HG03064 (cell line): ENCODE results near the gene ODF4.

Experiments used
- ATAC-seq: cut with Tn5 transposase; IDR thresholded peaks from one replicate; pipeline ENCODE4 v1.9.1; 2021; ENCODE audit warnings: low read depth; ENCODE audit not compliant: unreplicated experiment

The ODF4 gene, protein sequence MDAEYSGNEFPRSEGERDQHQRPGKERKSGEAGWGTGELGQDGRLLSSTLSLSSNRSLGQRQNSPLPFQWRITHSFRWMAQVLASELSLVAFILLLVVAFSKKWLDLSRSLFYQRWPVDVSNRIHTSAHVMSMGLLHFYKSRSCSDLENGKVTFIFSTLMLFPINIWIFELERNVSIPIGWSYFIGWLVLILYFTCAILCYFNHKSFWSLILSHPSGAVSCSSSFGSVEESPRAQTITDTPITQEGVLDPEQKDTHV

DNA sequence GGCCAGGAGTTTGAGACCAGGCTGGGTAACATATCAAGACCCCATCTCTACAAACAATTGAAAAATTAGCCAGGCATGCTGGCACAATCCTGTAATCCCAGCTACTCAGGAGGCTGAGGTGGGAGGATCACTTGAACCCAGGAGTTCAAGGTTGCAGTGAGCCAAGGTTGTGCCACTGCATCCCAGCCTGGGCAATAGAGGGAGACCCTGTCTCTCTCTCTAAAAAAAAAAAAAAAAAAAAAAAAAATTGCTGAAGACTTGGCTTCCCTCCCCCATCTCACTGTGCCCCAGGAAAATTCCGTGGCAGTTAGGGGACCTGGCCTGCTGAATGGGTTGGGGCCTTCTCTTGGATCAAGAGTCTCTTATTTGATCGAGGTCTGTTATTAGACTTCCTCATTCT, at the start of gene ODF4:
ODF4 (plus strand) TSS at position 301 of the 400 bp plus-strand sequence. CDS start 212 bp downstream, outside the sequence.
- ATAC-seq, result no peak

DNA sequence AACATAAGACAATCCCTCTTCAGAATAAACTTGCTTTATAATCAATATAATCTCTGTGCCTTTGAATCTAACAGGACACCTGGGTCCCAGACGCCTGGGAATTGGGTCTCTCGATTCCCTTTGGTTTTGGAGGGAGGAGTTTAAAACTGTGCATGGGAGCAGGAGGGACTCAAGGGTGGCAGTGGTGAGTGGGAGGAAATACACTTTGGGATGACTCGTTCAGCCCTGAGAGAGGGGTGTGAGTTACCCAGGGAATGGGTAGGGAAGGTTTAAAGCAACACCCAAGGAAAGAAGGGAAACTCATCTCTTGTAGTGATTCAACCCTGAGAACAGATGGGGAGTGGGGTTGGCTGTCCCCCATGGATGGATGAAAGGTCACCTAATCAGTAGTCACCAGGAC, 49.6 kb upstream of the ODF4 start:
- no peak for ATAC-seq

DNA sequence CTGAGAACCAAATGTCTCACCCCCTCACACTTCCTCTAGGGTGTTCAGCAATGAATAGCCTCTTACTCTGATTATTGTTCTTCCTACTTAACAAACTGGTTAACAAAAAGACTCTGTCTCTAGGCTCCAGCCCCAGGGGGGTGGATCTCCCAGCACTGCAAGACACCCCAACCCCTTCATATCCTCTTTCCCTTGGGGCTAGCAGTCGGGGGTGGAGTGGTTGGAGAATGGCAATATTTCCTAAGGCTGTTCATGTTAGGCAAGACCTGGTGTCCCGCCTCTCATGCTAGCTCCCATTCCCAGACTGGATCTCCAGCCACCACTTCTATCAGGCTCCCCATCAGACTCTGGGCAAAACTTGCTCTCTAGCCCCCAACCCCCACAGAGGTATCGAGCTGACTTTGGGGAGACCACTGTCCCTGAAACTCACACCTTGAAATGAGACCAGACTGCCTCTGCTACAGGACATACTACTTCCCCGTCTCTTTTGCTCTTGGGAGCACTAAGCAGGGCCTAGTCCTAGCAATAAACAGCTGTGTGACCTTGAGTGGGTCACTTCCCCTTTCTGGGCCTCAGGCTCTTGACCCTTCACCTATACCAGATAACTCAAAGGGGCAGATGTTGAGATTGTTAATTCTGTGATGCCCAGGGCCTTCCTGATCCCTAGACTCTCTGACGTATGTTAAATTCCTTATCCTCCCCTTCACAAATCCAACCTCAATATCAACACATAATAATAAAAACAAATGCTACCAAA, 46.8 kb upstream of the ODF4 start:
- ATAC-seq, result no peak

DNA sequence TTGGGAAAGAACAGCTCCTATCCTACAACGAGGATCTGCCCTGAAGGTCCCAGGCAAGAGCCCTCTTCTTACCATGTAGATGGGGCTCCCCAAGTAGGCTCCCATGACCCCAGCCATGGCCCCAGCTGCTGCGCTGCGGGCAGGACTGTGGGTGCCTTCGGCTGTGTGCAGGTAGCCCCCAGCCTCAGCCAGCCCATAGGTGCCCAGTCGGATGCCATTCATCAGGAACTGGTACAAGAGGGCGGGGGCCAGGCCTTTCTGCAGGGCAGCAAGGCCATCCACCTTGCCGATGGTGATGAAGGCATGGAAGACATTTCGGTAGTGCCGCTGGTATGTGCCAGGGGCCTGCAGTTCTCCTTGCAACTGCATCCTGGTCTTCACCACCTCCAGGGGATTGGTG, 45.3 kb upstream of the ODF4 start:
- no peak for ATAC-seq

DNA sequence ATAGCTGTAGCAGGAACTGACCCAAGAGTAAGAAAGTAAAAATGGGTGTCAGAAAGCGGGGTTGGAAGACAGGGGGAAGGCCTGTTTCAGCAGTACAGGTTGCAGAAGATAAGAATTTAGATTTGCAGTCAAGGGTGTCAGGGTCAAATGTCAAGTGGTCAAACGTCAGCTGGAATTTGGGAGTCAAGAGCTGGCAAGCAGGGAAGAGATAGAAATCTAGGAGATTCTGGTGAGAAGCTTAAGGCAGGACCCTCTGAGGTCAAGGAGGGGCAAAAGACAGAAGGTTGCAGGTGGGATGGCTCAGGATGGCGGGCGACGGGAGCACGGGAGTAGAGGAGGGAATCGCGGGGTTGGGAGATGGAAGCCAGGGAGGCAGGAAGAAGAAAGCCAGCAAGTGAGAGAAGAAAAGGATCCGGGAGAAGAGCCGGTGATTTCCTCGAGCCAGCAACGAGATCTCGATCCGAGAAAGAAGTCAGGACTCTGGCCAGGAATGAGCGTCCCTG, 44.8 kb upstream of the ODF4 start:
- no peak for ATAC-seq

DNA sequence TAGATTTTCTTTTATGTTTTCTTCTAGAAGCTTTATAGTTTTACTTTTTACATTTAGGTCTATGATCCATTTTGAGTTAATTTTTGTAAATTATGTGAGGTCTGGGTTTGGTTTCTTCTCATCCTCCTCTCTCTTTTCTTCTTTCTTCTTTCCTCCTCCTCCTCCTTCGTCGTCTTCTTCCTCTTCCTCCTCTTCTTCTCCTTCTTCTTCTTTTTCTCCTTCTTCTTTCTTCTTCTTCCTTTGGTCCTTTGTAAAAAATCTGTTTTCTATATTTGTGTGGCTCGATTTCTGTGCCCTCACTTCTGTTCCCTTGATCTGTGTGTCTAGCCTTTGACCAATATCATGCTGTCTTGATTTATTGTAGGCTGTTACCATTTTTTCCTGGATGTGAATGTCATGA, 39.4 kb upstream of the ODF4 start:
- ATAC-seq, result no peak

DNA sequence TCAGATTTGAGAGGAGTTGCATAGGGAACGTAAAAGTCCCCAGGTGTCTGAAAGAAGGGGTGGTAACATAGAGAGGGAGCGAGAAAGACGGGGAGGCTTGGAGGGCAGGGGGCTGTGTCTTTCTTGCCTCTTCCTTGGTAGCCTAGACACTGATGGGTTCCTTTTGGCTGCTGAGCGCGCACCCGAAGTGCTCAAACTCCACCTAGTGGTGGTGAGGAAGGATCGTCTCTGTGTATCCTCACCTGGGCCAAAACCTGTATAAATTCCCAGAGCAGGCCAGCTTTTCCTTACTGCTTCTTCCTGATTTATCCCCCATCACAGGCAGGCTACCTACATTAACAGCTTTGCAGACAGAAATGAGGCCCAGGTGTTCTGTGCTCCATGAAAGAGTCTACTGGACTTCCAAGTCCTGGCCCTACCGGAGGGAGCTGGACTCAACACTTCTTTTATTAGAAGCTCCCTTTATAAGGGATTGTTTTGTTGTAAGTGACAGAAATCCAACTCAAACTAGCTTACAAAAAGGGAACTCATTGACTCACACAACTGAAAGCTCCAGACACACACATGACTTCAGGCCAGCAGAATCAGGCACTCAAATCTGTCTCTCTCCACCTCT, 38.9 kb upstream of the ODF4 start:
- no peak for ATAC-seq

DNA sequence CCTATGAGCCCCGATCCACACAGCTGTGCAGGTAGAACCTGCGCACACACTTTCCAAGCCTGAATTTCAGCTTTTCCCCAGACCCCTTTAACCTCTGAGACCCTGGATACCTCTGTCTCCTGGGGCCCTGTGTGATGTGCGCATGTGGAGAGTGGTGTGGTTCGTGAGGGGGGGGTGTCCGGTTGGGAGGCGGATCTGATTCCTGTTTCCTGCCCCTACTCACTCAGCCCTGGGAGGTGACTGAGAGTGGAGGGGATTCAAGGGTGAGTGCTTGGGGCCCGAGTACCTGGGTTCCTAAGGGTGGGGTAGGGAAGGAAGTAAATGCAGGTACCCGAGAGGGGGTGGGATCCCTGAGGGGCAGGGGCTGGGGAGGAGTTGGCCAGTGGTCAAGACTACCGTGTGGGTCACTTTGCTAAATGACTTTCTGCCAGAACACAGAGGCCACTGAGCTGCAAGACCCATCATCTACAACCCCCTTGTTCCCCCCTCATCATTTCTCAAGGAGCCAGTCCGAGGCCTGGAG, 29.0 kb upstream of the ODF4 start:
- ATAC-seq, result no peak

DNA sequence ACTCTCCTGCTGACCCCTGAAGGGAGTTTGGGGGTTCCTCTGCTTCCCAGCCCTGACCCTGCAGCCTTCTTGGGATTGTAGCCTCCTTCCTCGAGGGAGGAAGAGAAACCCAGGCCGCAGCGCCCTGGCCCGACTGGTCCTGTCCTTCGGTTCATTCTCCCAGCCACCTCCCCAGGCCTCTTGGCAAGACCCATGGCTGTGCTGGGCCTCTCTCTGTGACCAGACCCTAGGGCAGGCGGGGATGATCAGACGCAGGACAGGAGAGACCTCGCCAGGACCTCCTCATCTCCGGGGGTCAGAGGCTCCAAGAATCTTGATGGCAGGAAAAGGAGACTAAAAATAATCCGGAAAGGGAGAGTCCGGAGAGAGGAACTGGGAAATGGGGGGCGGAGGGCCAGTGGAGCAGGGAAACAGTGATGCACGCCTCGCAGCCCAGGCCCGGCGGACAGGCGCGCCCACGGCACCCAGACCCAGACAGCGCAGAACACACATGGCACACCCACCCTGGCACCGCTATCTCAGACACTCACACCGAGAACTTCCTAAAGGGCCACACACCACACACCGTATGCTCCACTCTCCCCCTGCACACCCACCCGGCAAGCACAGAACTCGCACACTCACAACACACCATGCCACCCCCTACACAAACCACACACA, 28.4 kb upstream of the ODF4 start:
- ATAC-seq, result no peak

DNA sequence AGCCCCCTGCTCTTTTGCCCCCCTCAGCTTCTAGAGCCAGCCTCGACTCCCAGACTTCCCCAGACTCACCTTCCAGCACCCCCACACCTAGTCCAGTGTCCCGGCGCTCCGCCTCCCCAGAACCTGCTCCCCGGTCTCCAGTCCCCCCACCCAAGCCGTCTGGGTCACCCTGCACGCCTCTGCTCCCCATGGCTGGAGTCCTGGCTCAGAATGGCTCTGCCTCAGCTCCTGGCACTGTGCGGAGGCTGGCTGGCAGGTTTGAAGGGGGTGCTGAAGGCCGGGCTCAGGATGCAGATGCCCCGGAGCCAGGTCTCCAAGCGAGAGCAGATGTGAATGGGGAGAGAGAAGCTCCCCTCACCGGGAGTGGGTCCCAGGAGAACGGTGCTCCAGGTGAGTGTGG, 27.4 kb upstream of the ODF4 start:
- ATAC-seq, result no peak

DNA sequence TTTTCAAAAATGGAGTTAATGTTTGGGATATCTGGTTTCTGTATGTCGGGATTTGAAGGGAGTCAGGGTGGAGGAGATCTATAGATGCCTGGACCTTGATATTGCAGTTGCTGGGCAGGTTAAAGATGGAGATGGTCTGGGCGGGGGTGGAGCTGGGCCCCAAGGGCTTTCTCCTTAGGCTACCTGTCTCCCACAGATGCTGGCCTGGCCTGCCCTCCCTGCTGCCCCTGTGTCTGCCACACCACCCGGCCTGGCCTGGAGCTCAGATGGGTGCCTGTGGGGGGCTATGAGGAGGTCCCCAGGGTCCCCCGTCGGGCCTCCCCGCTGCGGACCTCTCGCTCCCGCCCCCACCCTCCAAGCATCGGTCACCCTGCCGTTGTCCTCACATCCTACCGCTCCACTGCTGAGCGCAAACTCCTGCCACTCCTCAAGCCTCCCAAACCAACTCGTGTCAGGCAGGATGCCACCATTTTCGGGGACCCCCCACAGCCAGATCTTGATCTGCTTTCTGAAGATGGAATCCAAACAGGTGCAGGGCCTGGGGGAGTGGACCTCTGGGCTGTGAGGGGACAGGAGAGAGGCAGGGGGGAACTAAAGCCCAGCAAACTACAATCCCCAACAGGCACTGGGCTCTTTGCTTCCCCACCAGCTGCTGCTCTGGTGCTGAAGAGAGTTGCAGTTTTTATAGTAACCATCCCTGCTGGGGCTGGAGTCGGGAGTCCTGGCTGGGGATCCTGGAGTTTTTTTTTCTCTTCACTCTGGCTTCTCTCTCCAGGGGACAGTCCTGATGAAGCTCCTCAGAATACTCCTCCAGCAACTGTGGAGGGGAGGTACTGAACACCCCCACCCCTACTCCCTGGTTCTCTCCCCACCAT, 26.7 kb upstream of the ODF4 start:
- no peak for ATAC-seq

DNA sequence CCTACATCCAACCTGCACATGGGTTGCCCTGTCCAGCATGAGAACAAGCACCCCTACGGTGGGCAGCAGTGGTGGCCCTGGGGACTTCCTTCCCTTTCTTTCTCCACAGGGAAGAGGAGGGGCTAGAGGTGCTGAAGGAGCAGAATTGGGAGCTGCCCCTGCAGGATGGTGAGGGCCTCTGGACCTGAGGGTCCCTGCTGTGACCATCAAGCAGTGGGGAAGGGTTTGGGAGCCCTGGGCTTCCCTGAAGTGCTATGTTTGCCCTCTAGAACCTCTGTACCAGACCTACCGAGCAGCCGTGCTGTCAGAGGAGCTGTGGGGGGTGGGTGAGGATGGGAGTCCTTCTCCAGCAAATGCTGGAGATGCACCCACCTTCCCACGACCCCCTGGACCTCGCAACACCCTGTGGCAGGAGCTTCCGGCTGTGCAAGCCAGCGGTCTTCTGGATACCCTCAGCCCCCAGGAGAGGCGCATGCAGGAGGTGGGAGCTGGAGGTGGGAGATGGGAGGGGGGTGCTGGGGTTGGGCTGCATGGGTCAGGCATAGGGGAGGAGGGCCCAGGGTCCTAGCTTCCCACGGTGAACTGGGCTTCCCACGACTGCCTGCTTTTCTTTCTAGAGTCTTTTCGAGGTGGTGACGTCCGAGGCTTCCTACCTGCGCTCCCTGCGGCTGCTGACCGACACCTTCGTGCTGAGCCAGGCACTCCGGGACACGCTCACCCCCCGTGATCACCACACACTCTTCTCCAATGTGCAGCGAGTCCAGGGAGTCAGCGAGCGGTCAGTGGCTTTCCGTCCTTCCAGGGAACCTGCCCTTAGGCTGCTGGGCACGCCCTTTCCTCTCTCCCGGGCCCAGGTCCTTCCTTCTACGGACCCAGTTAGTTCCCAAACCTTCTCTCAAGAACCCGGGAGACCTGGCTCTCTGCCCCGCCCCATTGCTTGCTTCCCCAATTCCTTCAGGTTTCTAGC, 24.6 kb upstream of the ODF4 start:
- no peak for ATAC-seq

DNA sequence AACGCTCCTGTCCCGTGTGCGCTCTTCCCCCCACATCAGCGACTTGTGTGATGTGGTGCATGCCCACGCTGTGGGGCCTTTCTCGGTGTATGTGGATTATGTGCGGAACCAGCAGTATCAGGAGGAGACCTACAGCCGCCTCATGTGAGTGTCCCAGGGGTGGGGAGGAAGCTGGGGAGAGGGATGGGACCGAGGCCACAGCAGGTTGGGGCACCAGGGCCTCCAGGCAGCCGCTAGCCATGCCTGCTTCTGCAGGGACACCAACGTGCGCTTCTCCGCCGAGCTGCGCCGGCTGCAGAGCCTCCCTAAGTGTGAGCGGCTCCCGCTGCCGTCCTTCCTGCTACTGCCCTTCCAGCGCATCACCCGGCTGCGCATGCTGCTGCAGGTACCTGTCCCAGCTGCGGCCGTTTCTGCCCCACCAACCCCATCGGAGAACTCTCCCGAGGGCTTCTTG, 23.8 kb upstream of the ODF4 start:
- no peak for ATAC-seq

DNA sequence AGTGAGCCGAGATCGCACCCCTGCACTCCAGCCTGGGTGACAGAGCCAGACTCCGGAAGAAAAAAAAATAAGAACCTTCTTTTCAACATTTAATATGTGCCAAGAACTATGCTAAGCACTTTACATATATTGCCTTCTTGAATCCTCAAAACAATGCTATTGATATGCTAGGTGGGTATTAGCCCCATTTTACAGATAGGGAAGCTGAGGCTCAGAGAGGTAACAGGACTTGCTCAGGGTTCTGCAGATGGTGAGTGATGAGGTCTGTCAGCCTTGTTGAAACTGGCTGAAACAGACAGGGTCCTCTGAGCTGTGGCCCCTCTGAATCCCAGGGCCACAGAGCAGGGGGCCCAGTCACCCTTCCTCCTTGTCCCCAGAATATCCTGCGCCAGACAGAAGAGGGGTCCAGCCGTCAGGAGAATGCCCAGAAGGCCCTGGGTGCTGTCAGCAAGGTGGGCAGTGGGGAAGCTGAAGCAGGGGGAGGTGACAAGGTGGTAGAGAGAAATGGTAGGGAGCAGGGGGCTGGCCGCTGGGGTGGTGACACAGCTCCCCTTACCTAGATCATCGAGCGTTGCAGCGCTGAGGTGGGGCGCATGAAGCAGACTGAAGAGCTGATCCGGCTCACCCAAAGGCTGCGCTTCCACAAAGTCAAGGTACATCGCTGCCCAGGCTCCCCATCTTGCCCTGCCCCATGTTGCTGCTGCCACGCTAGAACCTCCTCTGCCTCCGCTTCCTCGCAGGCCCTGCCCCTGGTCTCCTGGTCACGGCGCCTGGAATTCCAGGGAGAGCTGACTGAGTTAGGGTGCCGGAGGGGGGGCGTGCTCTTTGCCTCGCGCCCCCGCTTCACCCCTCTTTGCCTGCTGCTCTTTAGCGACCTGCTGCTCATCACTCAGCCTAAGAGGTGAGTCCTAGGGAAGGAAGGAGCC, 21.4 kb upstream of the ODF4 start:
- no peak for ATAC-seq

DNA sequence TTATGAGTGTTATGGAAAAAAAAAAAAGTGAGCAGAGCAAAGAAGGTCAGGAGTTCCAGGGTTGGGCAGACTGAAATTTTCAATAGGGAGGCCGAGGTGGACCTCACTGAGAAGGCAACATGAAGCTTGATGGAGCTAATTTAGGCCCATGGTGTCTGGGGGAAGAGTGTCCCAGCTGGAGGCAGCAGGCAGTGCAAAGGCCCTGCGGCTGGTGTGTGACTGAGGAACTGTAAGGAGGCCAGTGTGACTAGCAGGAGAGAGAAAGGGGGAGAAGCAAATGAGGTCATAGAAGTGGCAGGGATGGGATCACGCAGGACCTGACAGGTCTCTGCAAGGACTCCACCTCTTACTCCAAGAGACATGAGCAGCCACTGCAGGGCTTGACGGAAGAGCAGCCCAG, 19.4 kb upstream of the ODF4 start:
- ATAC-seq, result no peak

DNA sequence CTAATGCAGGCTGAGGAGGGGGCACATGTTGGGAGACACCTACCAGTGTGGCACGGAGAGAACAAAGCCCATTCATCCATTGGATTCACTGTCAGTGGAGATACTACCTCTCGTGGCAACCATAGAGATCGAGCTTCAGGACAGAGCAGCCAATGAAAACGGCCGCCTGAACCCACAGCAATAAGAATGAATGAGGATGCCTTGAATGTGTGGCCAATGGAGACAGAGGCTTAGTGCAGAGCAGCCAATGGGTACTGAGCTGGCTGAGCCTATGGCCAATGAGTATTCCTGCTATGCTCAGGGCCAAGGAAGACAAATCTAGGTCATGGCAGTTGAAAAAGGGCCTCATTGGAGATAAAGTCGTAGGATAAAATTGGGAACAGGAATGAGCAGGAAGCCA, 18.6 kb upstream of the ODF4 start:
- ATAC-seq, result no peak

DNA sequence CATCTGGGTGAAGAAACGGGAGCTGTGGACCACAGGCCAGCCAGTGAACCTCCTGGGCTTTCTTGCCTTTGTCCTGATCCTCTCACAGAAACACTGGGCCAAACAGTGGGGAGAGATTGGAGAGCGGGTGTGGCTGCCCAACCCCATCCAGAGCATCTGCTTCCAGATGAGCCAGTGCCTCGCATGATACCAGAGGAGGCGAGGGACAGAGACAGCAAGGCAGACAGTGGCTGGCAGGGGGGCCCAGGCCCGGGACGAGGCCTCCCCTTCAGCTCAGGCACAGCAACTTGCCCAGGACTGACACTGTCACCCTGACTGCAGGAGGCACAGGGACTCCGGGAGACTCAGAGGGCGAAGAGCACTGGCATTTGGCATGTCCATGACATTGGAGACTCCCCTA, 17.6 kb upstream of the ODF4 start:
- ATAC-seq, result no peak

DNA sequence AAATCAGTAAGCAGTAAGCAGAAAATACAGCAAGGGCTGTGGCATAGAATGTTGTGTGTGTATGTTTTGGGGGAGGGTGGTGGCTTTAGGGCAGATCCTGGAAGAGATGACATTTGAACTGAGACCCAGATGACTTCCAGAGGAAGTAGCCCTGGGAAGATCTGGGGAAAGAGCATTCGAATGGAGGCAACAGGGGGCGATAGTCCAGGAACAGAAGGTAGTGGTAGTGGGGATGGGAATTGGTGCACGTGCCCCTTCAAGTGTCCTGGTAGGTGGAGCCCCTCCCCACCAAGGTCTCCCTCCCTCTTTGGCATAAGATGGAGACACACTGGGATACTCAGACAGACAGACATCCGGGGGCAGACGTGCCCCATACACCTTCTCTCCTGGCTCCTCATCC, 15.5 kb upstream of the ODF4 start:
- no peak for ATAC-seq
